Ramos (cell line): ENCODE data around the gene VSTM2B.

Source experiments
- in situ Hi-C: fragments of 300-500 bp; cut with MboI; formaldehyde crosslinking; loops from one replicate; pipeline ENCODE4 v1.14.3; 2022; ENCODE audit warnings: low sequenced_read_pairs; ENCODE audit not compliant: unreplicated experiment

Gene VSTM2B

DNA sequence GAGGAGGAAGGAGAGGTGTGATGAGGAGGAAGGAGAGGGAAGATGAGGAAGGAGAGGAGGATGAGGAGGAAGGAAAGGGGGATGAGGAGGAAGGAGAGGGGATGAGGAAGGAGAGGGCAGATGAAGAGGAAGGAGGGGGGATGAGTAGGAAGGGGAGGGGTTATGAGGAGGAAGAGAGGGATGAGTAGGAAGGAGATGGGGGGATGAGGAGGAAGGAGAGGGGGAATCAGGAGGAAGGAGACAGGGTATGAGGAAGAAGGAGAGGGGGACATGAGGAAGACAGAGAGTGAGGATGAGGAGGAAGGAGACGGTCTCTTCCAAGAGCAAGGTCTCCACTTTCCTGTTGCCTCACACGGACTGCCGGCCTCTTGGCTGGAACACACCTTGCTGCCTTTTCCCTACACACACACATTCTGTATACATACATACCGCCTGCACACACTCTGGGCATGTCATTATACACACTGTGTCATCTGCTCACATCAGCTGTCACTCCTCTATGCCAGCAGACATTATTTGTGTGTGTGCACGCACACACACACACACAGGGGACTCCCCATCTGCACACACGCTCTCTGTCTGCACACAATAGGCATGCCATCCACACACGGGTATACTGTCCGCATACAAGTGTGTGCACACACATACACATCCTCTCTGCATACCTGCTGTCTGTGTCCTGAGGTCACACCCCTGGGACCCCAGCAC, 11.1 kb upstream of the VSTM2B start:
- in situ Hi-C loops = no loop called here

DNA sequence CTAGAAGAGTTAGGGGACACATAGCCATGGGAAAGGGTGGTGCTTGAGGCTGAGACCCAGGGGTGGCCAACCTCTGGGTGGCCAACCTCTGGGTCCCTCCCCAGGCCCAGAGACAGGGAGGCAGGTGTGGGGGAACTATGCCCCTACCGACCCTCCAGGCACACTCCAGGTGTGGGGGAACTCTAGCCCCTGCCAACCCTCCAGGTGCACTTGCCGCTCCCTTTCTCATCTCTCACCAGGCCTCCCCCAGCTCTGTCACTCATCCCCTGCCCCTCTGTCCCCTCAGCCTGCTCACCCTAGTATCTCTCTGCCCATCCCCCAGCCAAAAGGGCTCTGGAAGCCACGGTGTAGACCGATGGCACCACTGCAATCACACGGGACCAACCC, 10.6 kb upstream of the VSTM2B start:
- in situ Hi-C loops = no loop called here

DNA sequence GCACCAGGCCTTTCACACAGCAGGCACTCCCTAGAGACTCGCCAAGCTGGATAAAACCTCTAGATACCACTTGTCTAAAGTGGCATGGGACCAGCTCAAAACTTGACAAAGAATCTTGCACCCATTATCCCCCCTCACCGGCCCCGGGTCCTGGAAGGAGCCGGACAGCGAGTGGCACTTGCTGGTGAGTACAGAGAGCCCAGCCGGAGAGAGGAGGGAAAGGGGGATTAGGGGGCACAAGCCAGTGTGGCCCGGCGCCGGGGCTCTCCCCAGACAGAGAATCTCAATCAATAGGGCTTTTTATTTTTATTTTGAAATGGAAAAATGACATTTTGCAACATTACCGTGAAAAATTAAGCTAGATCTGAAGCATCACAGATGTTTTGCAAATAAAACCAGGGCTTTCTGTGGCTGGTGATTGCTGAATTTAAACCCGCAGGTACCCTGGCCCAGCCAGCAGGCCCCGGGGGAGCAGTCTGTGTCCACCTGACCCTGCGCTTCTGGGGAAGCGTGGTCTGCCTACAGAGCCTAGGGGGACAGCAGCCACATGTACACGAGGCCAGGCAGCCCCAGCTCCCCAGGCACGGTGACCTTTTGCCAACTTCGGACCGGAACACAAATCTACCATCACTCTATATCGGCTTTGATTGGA, 10.0 kb upstream of the VSTM2B start:
- in situ Hi-C loops = no loop called here

DNA sequence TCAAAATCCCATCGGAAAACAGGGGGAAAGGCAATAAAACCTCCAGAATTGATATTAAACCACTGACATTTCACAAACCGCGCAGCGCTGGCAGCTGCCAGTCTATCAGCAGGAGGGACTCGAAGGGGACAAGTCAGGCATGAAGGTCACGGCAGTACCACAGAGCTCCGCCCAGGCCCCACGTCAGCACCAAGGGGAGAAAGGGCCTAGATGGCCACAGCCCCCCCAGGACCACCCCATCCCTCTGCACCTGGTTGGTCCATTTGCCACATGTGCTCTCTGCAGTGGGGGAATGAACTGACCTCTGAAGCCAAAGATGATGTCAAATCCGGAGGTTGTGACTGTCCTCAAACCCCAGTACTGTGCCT, 9.5 kb upstream of the VSTM2B start:
- in situ Hi-C loops = no loop called here

DNA sequence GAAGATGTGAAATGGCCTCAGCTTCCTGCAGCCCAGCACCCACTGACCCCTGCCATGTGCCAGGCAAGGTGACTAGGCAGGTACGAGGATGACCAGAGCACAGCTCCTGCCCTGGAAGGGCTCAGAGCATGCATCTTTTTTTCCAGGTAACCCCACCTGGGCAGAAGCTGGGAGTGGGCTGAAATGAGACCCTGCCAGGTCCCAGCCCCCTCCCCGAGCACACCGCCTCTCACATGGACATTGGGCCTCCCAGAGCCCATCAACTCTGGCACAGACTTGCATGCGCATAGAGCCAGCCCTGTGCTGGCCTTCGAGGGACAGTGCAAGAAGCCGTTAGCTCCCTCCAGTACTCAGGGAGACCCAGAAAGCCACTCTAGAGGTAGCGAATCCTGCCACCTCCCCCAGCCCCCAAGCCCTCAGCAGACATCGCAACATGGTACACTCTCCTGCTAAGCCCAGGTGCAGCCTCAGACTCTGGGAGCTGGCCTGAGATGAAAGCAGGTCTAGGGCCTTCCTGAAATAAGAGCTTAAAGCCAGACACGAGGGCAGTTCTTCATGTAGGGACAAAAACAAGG, 8.9 kb upstream of the VSTM2B start:
- in situ Hi-C loops = no loop called here

DNA sequence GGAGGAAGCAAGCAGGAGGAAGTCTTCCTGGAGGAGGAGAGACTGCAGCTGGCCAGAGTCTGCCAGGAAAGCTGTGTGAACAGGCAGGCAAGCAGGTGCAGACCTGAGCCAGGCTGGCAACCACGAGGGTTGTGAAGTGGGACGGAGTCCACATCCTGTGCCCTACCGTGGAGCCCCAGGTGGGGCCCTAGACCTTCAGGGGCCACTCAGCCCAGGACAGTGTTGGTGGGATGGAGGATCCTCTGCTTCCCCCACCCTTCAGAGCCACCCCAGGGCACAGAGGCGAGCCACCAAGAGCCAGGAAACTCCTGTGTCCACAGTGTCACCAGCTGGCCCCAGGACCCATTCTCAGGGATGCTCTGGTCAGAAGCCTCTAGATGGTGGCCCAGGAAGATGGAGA, 8.4 kb upstream of the VSTM2B start:
- in situ Hi-C loops = no loop called here

DNA sequence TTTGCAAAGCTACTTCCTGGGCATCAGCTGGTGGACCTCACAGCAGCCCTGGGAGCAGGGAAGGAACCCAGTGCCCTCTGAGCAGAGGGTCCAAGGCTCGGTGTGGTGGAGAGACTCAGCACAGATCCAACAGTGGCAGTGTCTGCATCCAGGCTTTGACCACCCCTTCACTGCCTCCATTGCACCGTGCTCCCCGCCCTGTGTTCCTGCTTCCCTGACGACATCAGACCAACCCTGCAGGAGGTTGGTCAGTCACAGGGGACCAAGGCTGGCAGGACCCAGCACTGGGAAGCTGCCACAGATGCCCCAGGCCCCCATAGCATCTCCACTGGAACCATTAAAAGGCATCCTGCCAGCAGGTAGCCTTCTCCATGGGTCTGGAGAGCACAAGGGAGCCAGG, 7.8 kb upstream of the VSTM2B start:
- in situ Hi-C loops = no loop called here

DNA sequence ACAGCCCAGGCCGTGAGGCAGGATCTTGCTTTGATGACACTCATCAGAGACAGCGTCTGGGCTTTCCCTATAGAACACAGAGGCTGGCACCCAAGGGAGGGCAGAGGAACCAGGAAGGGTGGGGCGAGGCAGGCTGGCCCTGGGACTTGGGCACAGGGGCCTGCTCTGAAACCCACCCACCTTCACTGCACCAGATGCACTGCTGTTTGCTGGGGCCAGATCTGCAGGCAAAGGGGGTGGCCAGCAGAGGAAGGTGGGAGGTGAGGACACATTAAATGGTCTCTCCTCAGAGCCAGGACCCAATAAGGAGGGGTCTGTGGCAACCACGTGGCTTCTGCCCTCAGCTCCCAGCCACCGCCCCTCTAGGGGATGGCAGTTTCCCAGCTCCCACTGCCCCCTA, 6.6 kb upstream of the VSTM2B start:
- in situ Hi-C loops = no loop called here

DNA sequence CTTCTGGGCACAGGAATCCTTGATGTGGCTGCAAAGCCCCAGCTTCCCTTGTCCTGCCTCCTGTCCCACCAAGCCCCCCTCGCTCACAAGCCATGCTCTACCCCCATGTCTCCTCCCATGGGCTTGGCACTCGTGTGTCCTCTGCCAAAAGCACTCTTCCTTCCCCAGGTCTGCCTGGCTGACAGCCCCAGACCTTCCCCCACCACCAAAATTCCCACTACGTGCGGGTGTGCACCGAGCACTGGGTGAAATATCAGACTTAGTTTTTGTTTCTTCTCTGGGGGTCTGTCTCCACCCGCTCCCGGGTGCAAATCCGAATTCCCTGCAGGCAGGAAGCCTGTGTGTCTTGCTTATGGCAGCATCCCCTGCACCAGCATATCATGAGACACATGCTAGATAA, 5.9 kb upstream of the VSTM2B start:
- in situ Hi-C loops = no loop called here

DNA sequence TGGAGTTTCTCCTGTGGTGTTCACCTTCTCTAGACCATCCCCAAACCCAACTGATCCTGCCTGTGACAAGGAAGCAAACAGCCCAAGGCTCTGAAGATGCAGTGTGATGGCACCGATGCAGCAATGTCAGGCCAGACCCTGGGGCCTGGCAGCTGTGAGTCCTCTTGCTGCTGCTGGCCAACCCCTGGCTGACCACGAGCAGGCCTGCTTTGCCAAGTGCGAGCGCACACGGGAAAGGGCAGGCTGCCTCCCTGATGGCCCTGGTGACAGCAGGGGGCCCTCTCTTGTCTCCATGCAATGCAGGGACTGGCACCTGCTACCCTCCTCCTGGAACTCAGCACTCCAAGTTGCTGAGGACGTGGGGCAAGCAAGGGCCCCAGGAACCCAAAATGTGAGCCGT, 5.4 kb upstream of the VSTM2B start:
- in situ Hi-C loops = no loop called here

DNA sequence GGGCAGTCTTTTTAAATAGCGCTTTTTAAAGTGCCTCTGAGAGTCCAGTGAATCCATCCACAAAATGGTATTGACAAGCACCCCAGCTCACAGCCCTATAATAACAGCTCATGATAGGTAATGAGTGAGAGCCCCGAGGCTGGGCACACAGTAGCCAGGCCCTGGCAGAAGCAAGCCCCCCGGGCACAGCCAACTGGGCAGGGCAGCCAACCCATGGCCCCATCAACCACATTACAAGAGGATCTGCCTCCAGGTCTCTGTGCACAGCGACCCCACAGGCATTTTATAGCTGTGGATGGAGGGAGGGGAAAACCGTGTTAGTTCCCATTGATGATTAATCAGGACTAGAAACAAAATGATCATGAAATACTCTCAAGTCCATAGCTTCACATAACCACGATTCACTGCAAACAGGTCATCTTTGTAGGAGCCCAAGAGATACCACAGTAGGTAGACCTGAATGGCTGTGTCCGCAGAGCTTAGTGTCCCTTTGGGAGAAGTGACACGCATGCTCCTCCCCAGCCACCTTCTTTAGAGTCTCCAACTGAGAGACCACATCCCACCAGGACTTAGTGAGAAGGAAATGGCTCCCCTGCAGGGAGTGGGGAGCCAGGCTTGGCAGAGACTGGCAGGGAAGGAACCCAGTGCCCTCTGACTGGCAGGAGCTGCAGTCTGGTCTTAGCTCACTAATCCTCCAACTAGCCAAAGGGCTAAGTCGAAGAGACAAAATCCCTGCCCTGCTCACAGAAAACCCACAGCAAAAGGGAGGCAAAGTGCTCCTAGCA, 4.3 kb upstream of the VSTM2B start:
- in situ Hi-C loops = no loop called here

DNA sequence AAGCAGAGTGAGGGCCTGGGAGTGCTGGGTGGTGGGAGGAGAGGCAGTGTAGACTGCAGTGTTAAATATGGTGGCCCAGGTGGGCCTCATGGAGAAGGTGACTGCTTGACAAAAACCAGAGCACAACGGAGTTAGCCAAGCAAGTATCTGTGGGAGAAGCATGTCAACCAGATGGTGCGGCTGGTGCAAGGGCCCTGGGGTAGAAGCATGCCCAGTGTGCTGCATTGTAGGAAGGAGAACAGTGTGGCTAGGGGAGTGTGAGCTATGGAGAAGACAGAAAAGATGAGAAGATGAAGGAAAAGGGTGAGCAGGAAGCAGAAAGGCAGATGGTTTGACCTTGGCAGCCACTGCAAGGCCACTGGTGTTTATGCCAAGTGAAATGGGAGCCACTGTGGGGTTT, 2.2 kb upstream of the VSTM2B start:
- in situ Hi-C loops = no loop called here

DNA sequence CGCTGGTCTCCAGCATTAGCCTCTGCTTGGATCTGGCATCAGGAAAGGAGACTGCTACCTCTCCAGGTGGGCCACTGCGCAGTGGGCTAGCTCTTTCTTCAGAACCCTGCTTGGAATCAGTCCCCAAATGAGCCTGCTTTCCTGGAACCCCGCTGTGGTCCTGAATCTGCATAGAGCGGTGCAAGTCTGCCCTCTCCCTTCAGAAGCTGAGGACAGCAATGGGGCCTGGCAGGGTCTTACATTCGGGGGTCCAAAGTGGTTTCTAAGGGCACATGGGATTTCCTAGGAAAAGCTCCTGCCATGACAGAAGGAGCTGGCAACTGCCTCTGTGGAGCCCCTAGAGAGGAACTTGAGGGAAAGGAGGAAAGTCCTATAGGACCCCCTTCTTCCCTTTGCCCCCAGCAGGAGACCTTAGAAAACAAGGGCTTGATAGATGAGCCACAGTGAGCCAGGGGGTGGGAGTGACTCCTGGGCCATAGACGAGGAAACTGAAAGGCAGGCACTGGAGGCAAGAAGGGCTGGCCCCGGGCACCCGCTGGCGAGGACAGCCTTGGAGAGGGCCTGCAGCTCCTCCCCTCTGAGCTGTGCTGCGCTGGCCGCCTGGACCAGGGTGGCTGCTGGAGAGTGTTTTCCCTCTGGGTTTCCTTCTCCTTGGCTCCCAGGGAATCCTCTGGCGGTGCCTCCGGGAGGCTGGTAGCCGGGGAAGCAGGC, 1.4 kb upstream of the VSTM2B start:
- in situ Hi-C loops = no loop called here

DNA sequence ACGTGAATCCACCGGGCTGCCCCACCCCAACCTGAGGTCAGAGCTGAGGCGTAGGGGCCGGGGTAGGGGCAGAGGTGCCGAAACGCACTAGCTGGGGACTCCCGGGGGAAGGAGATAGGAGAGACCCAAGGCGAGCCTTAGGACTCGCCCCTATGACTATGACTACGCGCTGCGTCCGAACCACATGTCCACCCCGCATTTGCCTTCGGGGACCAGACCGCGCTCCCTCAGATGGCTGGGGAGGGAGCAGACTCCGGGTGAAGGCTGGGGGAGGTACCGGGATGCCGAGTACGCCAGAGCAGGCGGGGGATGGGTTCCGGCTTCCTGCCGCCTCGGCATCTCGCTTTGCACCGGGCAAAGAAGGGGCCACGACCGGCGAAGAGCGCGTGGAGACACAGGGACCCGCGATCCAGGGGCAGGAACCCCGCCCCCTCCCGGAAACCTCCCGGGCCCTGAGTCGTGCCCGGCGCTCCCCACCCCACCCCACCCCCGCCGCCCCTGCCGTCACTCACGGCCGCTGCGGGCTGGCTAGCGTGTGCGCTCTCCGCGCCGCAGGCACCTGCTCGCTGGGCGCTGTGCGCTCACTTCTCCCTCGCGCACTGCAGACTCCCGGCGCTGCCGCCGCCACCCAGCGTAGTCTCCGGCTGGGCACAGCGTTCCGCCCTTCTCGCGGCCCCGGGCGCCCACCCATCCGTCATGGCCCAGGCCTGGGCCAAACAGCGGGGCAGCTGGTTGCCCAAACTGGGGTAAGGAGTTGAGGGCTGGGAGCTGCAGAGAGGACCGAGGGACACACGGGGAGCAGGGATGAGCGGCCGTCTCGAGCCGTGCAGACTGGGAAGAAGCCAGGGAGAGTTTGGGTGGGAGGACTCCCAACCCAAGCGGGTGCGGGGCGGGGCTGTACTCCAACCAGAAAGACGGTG, 622 bp upstream of the VSTM2B start:
- in situ Hi-C loops = no loop called here

DNA sequence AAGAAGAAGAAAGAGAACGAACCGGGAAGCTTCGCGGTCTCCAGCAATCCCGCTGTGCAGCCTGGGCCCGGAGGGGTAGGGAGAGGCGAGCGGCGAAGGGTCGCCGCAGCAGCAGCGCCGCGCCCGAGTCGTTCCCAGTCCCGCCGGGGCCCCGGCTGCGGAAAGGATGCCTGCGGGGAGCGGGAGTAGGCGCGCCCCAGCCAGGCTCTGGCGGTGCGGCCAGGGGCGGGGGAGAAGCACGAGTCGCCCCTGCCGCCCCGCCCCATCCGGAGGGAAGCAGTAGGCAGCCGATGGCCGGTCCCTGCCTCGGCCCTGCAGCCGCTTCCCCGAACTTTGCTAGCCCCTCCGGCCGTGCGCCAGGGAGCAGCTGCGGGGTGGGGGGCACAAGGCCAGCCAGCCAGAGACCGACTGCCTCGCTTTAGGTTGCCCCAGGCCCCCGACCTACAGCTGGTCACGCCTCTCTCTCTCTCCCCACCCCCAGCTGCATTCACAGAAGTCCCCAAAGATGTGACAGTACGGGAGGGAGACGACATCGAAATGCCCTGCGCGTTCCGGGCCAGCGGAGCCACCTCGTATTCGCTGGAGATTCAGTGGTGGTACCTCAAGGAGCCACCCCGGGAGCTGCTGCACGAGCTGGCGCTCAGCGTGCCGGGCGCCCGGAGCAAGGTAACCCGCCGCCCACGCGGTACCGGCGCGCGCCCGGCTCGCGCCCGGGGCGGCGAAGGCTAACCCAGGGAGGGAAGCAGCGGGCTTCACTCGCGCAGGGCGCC, 1.1 kb downstream of the VSTM2B start:
- in situ Hi-C loops = no loop called here

DNA sequence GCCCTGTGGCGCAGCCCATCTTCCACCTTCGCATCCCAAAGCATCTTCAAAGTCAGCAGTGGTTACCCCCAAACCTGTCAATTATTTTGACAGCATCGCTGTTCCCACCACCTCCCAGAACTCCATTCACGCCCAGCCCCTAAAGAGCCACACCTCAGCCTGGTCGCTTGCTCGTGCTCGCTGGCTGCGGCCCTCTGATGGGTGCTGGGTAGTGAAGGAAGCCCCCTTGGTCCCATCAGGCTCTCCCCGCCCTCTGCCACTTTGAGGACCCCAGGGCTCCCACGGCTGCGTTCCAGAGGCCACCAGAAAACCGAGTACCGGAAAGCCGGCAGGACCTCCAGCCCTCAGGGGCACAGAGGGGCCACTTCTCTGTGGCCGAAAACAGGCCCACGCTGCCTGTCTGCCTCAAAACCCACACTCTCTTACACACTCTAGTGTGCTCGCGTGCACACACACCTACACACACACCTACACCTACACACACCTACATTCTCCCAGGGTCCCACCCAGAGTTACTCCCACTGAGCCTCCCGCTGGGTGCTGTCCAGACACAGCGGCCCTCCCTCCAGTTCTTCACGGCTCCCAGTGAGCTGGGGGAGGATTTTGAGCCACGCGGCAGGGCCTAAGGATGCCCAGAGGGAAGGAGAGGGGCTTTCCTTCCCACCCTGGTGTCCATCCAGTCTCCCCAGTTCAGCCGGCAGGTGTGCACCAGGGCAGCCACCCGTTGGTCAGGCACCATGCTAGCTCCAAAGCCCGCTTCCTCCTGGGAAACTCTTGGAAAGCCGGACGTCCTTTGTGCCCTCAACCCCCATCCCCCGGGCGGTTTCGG, 1.9 kb downstream of the VSTM2B start:
- in situ Hi-C loops = no loop called here

DNA sequence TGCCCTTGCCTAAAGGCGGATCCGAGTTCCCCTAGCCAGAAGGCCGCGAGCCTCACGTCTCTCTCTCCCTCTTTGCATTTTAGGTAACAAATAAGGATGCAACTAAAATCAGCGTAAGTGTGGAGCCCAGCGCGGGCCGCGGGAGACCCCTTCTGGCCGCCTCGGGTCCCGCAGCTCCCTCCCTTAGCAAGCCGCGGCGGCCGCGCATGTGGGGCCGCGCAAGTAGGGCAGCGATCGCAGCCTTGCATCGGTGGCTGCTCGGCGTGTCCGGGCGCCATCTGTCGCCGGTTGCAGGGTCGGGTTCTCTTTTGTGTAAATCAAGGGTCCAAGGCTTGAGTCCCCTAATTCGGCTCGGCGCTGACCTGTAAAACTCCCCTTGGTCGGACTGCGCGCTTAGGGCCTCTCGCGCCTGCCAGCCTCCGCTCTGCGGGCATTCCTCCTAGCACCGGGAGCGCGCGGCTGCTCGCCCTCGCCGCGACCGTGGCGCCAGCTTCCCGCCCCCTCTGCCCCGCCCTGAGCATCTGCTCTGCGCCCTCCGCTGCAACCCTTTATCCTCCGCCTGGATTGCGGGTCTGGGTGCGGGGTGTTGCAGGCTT, 2.7 kb downstream of the VSTM2B start:
- in situ Hi-C loops = no loop called here
